Breast epithelium (tissue), 3 donors: ENCODE results near the gene STIL.

Source experiments
- POLR2A ChIP-seq: fragments of 450-650 bp; IDR thresholded peaks from one replicate; pipeline ENCODE4 v1.6.1; 2016; ENCODE audit warnings: antibody characterized with exemption, mild to moderate bottlenecking, moderate library complexity
- POLR2AphosphoS5 ChIP-seq, 3 donors: sonication (generic); formaldehyde crosslinking; IDR thresholded peaks; one replicate each; pipeline ENCODE4 v1.6.1; 2017; ENCODE audit warnings: antibody characterized with exemption in 3 of 3
- TF ChIP-seq, protein P1 (sequence below), 3 donors: fragments of 450-650 bp; IDR thresholded peaks; one replicate each; pipeline ENCODE4 v1.5.1; 2016 to 2017; ENCODE audit warnings: antibody characterized with exemption in 3 of 3, mild to moderate bottlenecking in 3 of 3, moderate library complexity in 3 of 3

- TF ChIP-seq, protein P1, sequence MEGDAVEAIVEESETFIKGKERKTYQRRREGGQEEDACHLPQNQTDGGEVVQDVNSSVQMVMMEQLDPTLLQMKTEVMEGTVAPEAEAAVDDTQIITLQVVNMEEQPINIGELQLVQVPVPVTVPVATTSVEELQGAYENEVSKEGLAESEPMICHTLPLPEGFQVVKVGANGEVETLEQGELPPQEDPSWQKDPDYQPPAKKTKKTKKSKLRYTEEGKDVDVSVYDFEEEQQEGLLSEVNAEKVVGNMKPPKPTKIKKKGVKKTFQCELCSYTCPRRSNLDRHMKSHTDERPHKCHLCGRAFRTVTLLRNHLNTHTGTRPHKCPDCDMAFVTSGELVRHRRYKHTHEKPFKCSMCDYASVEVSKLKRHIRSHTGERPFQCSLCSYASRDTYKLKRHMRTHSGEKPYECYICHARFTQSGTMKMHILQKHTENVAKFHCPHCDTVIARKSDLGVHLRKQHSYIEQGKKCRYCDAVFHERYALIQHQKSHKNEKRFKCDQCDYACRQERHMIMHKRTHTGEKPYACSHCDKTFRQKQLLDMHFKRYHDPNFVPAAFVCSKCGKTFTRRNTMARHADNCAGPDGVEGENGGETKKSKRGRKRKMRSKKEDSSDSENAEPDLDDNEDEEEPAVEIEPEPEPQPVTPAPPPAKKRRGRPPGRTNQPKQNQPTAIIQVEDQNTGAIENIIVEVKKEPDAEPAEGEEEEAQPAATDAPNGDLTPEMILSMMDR (IDR thresholded peaks at IDR 0.05), result no peak
- TF ChIP-seq POLR2AphosphoS5 (IDR thresholded peaks at IDR 0.05) (no peak), POLR2A (no peak)
These were observed 70.0 kb downstream of the STIL start for GRCh38 chr1:47243910-47244309.
